Loucy (cell line): ENCODE results near the gene MRPS27.

Experiments
- H2AFZ ChIP-seq: fragments of 200-600 bp; sonication (generic); 2 replicates; pipeline ENCODE4 v1.6.0; 2016; ENCODE audit warnings: antibody characterized with exemption, mild to moderate bottlenecking, low read length, moderate library complexity
- H3F3A ChIP-seq: fragments of 200-600 bp; 2 replicates; pipeline ENCODE4 v1.6.0; 2016; ENCODE audit warnings: antibody characterized with exemption, low read depth, mild to moderate bottlenecking
- H3K27me3 ChIP-seq: fragments of 200-600 bp; sonication (generic); 2 replicates; pipeline ENCODE4 v1.6.1; 2014; ENCODE audit warnings: low read length, mild to moderate bottlenecking; ENCODE audit not compliant: insufficient read depth, poor library complexity, severe bottlenecking
- H3K36me3 ChIP-seq: fragments of 200-600 bp; sonication (generic); 2 replicates; pipeline ENCODE4 v1.6.1; 2016; ENCODE audit warnings: low read length; ENCODE audit not compliant: insufficient read depth
- H3K4me1 ChIP-seq: fragments of 200-600 bp; sonication (generic); 2 replicates; pipeline ENCODE4 v1.5.1; 2014; ENCODE audit warnings: low read length, mild to moderate bottlenecking; ENCODE audit not compliant: insufficient read depth, poor library complexity, severe bottlenecking
- H3K4me2 ChIP-seq: fragments of 200-600 bp; sonication (generic); 2 replicates; pipeline ENCODE4 v1.6.0; 2014; ENCODE audit warnings: antibody characterized with exemption, low read length, low read depth, mild to moderate bottlenecking; ENCODE audit not compliant: poor library complexity, severe bottlenecking
- H3K4me3 ChIP-seq: fragments of 200-600 bp; sonication (generic); 2 replicates; pipeline ENCODE4 v1.5.1; 2014; ENCODE audit warnings: low read length, mild to moderate bottlenecking, mixed read lengths; ENCODE audit not compliant: poor library complexity, severe bottlenecking
- H3K79me2 ChIP-seq: fragments of 200-600 bp; sonication (generic); 2 replicates; pipeline ENCODE4 v1.6.1; 2014; ENCODE audit warnings: low read length; ENCODE audit not compliant: insufficient read depth
- H3K9ac ChIP-seq: fragments of 200-600 bp; sonication (generic); 2 replicates; pipeline ENCODE4 v1.6.0; 2014; ENCODE audit warnings: mild to moderate bottlenecking, low read depth, low read length, moderate library complexity; ENCODE audit not compliant: poor library complexity, severe bottlenecking
- H3K9me2 ChIP-seq: fragments of 200-600 bp; sonication (generic); replicated peaks from 2 replicates; pipeline ENCODE4 v1.6.1; 2016; ENCODE audit warnings: low read depth, low read length, mixed read lengths
- H3K9me3 ChIP-seq: fragments of 200-600 bp; sonication (generic); 2 replicates; pipeline ENCODE4 v1.6.1; 2014; ENCODE audit warnings: mild to moderate bottlenecking, antibody characterized with exemption, low read length, low read depth; ENCODE audit not compliant: insufficient read depth
- H4K20me1 ChIP-seq: fragments of 200-600 bp; sonication (generic); 2 replicates; pipeline ENCODE4 v1.6.0; 2014; ENCODE audit warnings: antibody characterized with exemption, low read length, mild to moderate bottlenecking; ENCODE audit not compliant: insufficient read depth, poor library complexity, severe bottlenecking
- CTCF ChIP-seq: fragments of 200-600 bp; sonication (generic); conservative IDR thresholded peaks from 2 replicates; pipeline ENCODE4 v1.5.1; 2014; ENCODE audit warnings: mild to moderate bottlenecking, antibody characterized with exemption, low read length
- EZH2phosphoT487 ChIP-seq: fragments of 200-600 bp; IDR thresholded peaks from 2 replicates; pipeline ENCODE4 v1.6.1; 2018; ENCODE audit warnings: antibody characterized with exemption, mild to moderate bottlenecking, moderate library complexity, borderline replicate concordance

MRPS27 gene

DNA sequence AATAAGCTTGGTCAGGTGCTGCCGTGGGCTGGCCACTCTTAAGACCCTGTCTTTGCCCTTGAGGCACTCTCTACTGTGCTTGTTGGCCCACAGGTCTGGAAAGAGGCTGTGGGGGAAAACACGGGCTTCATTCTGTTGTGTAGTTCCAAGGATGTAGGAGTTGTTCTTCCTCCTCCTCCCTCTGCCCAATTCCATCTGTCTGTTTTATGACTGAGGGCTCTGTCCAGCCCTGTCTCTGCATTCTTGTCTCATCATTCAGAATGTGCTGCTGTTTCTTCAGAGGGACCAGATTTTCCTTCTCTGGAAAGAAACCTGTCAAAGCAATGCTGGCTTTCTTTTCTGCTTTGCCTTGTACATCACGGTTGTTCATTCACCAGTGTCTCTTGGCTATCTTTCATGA lies 128.6 kb downstream of the MRPS27 start:
- H3K9me3 ChIP-seq, result no peaks in the 10 kb centered on the region
- no peaks in the 10 kb centered on the region for H3K4me1 ChIP-seq
- no peaks in the 10 kb centered on the region for H3K79me2 ChIP-seq
- H3K4me2 ChIP-seq, result no peak overlapping the region
- no peak overlapping the region for H3K9ac ChIP-seq
- H3K36me3 ChIP-seq, result no peaks in the 10 kb centered on the region
- TF ChIP-seq CTCF (no peak), EZH2phosphoT487 (no peak)
- H3K27me3 ChIP-seq, result peaks cover 5% of the 10 kb centered on the region
- no peaks in the 10 kb centered on the region for H4K20me1 ChIP-seq
- no peaks in the 10 kb centered on the region for H3K9me2 ChIP-seq
- H3K4me3 ChIP-seq, result no peak overlapping the region
- no peaks in the 10 kb centered on the region for H3F3A ChIP-seq
- H2AFZ ChIP-seq, result no peak overlapping the region

DNA sequence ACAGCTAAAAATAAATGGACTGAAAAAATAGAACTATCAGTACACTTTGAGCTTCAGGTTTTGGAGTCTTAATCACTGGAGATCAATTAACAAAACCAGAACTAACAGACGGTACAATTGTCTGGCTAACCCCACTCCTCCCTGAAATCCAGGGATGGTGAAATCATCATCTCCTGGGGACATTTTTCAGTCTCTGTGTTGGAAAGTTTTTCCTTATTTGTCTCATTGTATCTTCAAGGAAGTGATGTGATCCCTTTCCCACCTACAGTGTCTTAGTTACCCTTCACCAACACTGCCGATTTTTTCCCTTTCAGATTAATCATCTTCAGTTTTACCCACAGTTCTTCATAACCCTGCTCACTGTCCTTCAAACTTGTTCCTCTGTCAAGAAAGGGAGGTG lies 130.9 kb downstream of the MRPS27 start:
- Histone ChIP-seq H3K4me2 (no peak overlapping the region), H3K27me3 (no peaks in the 10 kb centered on the region), H2AFZ (no peak overlapping the region), H3K9ac (no peak overlapping the region), H3K4me1 (no peaks in the 10 kb centered on the region), H4K20me1 (no peaks in the 10 kb centered on the region), H3K79me2 (no peaks in the 10 kb centered on the region), H3K9me2 (no peaks in the 10 kb centered on the region), H3F3A (no peaks in the 10 kb centered on the region), H3K4me3 (no peak overlapping the region), H3K36me3 (no peaks in the 10 kb centered on the region), H3K9me3 (no peaks in the 10 kb centered on the region)
- no peak for TF ChIP-seq EZH2phosphoT487
- no peak for TF ChIP-seq CTCF

DNA sequence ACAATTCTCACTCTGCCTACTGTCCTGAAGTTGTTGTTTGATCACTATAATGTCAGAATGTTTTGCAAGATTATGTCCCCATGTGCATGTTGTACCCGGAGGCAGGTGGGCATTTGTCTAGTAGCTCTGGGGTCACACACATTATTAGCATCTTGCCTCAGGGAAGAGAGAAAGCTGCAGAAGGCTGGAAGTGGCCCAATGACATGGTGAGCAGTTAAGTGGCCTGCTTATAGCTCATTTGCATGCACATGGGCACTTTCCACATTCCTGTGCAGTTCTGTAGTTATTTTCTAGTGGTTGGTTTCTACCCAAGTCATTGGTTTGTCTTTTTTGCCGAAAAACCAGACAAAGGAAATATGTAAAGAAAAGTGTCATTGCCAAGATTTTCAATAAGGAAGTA lies 131.9 kb downstream of the MRPS27 start:
- Histone ChIP-seq H3K9me3 (no peaks in the 10 kb centered on the region), H3F3A (no peaks in the 10 kb centered on the region), H3K4me2 (no peak overlapping the region), H3K27me3 (no peaks in the 10 kb centered on the region), H3K4me1 (no peaks in the 10 kb centered on the region), H3K9me2 (no peaks in the 10 kb centered on the region), H3K9ac (no peak overlapping the region), H2AFZ (no peak overlapping the region), H3K79me2 (no peaks in the 10 kb centered on the region), H3K36me3 (no peaks in the 10 kb centered on the region), H4K20me1 (no peaks in the 10 kb centered on the region), H3K4me3 (no peak overlapping the region)
- TF ChIP-seq EZH2phosphoT487 (no peak), CTCF (no peak)
